HEK293 (cell line): Measurements from ENCODE around the gene POLR1G.
A peak's percentile ranks its signal among the peaks of the same experiment; 100 is the strongest.

Experiments used
- CTCF ChIP-seq: fragments of 450-650 bp; formaldehyde crosslinking; IDR thresholded peaks from 2 replicates; pipeline ENCODE4 v1.5.1; 2016; ENCODE audit warnings: missing biosample characterization, missing genetic modification characterization
- GLIS1 ChIP-seq: fragments of 450-650 bp; formaldehyde crosslinking; IDR thresholded peaks from 2 replicates; pipeline ENCODE4 v1.5.1; 2016; ENCODE audit warnings: missing biosample characterization, missing genetic modification characterization
- KLF17 ChIP-seq: fragments of 450-650 bp; formaldehyde crosslinking; IDR thresholded peaks from 2 replicates; pipeline ENCODE4 v1.5.1; 2016; ENCODE audit warnings: missing biosample characterization, missing genetic modification characterization
- KLF8 ChIP-seq: fragments of 450-650 bp; formaldehyde crosslinking; IDR thresholded peaks from 2 replicates; pipeline ENCODE4 v1.5.1; 2016; ENCODE audit warnings: missing biosample characterization, missing genetic modification characterization
- KLF9 ChIP-seq: fragments of 450-650 bp; formaldehyde crosslinking; IDR thresholded peaks from 2 replicates; pipeline ENCODE4 v1.5.1; 2016; ENCODE audit warnings: missing biosample characterization, missing genetic modification characterization, low read depth
- SALL2 ChIP-seq: fragments of 450-650 bp; formaldehyde crosslinking; IDR thresholded peaks from 2 replicates; pipeline ENCODE4 v1.5.0; 2017; ENCODE audit warnings: missing biosample characterization, mild to moderate bottlenecking, missing genetic modification characterization, borderline replicate concordance
- SP2 ChIP-seq: fragments of 450-650 bp; formaldehyde crosslinking; IDR thresholded peaks from 2 replicates; pipeline ENCODE4 v1.5.1; 2016; ENCODE audit warnings: missing biosample characterization, missing genetic modification characterization
- SP3 ChIP-seq: fragments of 450-650 bp; formaldehyde crosslinking; IDR thresholded peaks from 2 replicates; pipeline ENCODE4 v1.5.1; 2016; ENCODE audit warnings: missing biosample characterization, missing genetic modification characterization
- ZBTB20 ChIP-seq: fragments of 450-650 bp; formaldehyde crosslinking; IDR thresholded peaks from 2 replicates; pipeline ENCODE4 v1.5.1; 2016; ENCODE audit warnings: missing biosample characterization, missing genetic modification characterization
- ZBTB44 ChIP-seq: fragments of 450-650 bp; IDR thresholded peaks from 2 replicates; pipeline ENCODE4 v1.5.1; 2018; ENCODE audit warnings: missing biosample characterization, mild to moderate bottlenecking, missing genetic modification characterization
- ZEB2 ChIP-seq: fragments of 450-650 bp; formaldehyde crosslinking; IDR thresholded peaks from 2 replicates; pipeline ENCODE4 v1.5.1; 2016; ENCODE audit warnings: missing biosample characterization, missing genetic modification characterization
- ZNF2 ChIP-seq: fragments of 450-650 bp; formaldehyde crosslinking; IDR thresholded peaks from 2 replicates; pipeline ENCODE4 v1.5.1; 2016; ENCODE audit warnings: missing biosample characterization, missing genetic modification characterization
- ZNF211 ChIP-seq: fragments of 450-650 bp; formaldehyde crosslinking; IDR thresholded peaks from 2 replicates; pipeline ENCODE4 v1.5.1; 2016; ENCODE audit warnings: low read depth, missing biosample characterization, missing genetic modification characterization
- ZNF221 ChIP-seq: fragments of 450-650 bp; formaldehyde crosslinking; IDR thresholded peaks from 2 replicates; pipeline ENCODE4 v1.5.1; 2017; ENCODE audit warnings: missing biosample characterization, missing genetic modification characterization, borderline replicate concordance
- ZNF292 ChIP-seq: fragments of 450-650 bp; formaldehyde crosslinking; IDR thresholded peaks from 2 replicates; pipeline ENCODE4 v1.5.1; 2016; ENCODE audit warnings: low read depth, missing biosample characterization, missing genetic modification characterization, borderline replicate concordance
- ZNF350 ChIP-seq: fragments of 450-650 bp; formaldehyde crosslinking; IDR thresholded peaks from 2 replicates; pipeline ENCODE4 v1.5.0; 2017; ENCODE audit warnings: missing biosample characterization, mild to moderate bottlenecking, missing genetic modification characterization
- ZNF394 ChIP-seq: fragments of 450-650 bp; formaldehyde crosslinking; IDR thresholded peaks from 2 replicates; pipeline ENCODE4 v1.5.1; 2016; ENCODE audit warnings: missing biosample characterization, missing genetic modification characterization, mild to moderate bottlenecking, moderate library complexity, borderline replicate concordance
- ZNF544 ChIP-seq: fragments of 450-650 bp; formaldehyde crosslinking; IDR thresholded peaks from 2 replicates; pipeline ENCODE4 v1.5.0; 2017; ENCODE audit warnings: missing biosample characterization, missing genetic modification characterization
- ZNF561 ChIP-seq: fragments of 450-650 bp; IDR thresholded peaks from 2 replicates; pipeline ENCODE4 v1.5.1; 2018; ENCODE audit warnings: missing biosample characterization, missing genetic modification characterization, borderline replicate concordance
- ZNF623 ChIP-seq: fragments of 450-650 bp; formaldehyde crosslinking; IDR thresholded peaks from 2 replicates; pipeline ENCODE4 v1.5.1; 2016; ENCODE audit warnings: missing biosample characterization, missing genetic modification characterization
- ZNF76 ChIP-seq: fragments of 450-650 bp; formaldehyde crosslinking; IDR thresholded peaks from 2 replicates; pipeline ENCODE4; 2016; ENCODE audit warnings: low read depth, missing biosample characterization, missing genetic modification characterization, borderline replicate concordance
- ZNF776 ChIP-seq: fragments of 450-650 bp; formaldehyde crosslinking; IDR thresholded peaks from 2 replicates; pipeline ENCODE4 v1.5.0; 2017; ENCODE audit warnings: missing biosample characterization, missing genetic modification characterization, borderline replicate concordance
- ZSCAN18 ChIP-seq: fragments of 450-650 bp; formaldehyde crosslinking; IDR thresholded peaks from 2 replicates; pipeline ENCODE4 v1.5.1; 2016; ENCODE audit warnings: missing biosample characterization, missing genetic modification characterization
- TF ChIP-seq, protein P1 (sequence below): fragments of 450-650 bp; formaldehyde crosslinking; IDR thresholded peaks from 2 replicates; pipeline ENCODE4 v1.5.1; 2016; ENCODE audit warnings: missing biosample characterization, missing genetic modification characterization, borderline replicate concordance
- TF ChIP-seq, protein P2 (sequence below): fragments of 450-650 bp; formaldehyde crosslinking; IDR thresholded peaks from 2 replicates; pipeline ENCODE4 v1.5.1; 2016; ENCODE audit warnings: missing biosample characterization, missing genetic modification characterization

POLR1G gene

DNA sequence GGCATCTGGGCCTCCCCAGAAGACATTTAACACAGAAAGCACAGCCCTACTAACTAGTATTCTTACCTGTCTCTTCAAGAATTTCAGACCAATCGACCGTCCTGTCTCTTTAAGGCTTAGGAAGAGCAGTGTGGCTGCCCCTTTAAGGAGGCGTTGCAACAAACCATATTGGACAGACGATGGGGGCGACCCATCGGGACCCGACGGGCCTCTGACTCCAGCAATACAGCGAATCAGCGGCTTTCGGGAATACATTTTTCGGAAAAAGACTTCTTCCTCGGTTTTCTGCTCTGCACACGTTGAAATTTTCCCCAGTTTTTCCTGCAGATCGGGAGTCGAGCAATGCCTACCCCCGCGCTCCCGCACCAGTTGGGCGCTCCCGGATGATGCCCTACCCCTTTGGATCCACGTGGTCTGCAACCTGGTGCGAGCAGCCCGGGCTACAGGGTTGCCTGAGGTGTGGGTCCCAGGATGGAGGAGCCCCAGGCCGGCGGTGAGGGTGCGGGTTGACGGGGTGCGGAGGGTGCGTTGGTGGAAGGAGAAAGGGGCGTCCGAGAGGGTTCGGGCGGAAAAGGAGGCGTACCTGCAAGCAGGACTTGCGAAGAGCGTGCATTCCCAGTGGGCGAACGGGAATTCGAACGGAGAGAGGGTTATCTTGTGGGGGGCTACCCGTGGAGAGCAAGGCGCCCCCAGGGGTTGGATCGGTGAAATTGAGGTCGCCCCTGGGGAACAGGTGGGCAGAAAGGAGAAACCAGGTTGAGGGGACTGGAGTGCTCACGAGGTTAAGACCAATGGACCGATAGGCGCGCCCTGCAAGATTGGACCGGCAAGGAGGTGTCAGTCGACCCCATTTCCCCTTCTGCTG, at the start of gene POLR1G (continued):
- TF ChIP-seq SALL2 (tag by site-specific recombination) (no peak), ZNF394 (tag by site-specific recombination) (peak; percentile 46; the same call in 1 of the 2 replicates), ZNF76 (tag by site-specific recombination) (peak; percentile 82), KLF8 (tag by site-specific recombination) (peak; percentile 94), CTCF (tag by site-specific recombination) (peak; percentile 55; the same call in 1 of the 2 replicates), SP3 (tag by site-specific recombination) (peak; percentile 81), ZNF776 (tag by site-specific recombination) (no peak), ZBTB20 (peak; percentile 80), GLIS1 (peak; percentile 8; the same call in 1 of the 2 replicates), ZNF561 (no peak), ZNF350 (tag by site-specific recombination) (peak; percentile 13; the same call in 1 of the 2 replicates), ZSCAN18 (tag by site-specific recombination) (peak; percentile 42; the same call in 1 of the 2 replicates), ZNF211 (tag by site-specific recombination) (no peak), ZNF2 (tag by site-specific recombination) (0 out of 2 replicates have a peak, but pooled peaks have one; percentile 50), ZNF292 (tag by site-specific recombination) (no peak), ZNF623 (tag by site-specific recombination) (0 out of 2 replicates have a peak, but pooled peaks have one; percentile 16), ZNF544 (no peak), KLF17 (peak; percentile 69), ZEB2 (tag by site-specific recombination) (0 out of 2 replicates have a peak, but pooled peaks have one; percentile 9), SP2 (tag by site-specific recombination) (0 out of 2 replicates have a peak, but pooled peaks have one; percentile 39), KLF9 (tag by site-specific recombination) (peak; percentile 73), ZNF221 (tag by site-specific recombination) (no peak), ZBTB44 (tag by site-specific recombination) (peak; percentile 59)
- TF ChIP-seq, protein P1, sequence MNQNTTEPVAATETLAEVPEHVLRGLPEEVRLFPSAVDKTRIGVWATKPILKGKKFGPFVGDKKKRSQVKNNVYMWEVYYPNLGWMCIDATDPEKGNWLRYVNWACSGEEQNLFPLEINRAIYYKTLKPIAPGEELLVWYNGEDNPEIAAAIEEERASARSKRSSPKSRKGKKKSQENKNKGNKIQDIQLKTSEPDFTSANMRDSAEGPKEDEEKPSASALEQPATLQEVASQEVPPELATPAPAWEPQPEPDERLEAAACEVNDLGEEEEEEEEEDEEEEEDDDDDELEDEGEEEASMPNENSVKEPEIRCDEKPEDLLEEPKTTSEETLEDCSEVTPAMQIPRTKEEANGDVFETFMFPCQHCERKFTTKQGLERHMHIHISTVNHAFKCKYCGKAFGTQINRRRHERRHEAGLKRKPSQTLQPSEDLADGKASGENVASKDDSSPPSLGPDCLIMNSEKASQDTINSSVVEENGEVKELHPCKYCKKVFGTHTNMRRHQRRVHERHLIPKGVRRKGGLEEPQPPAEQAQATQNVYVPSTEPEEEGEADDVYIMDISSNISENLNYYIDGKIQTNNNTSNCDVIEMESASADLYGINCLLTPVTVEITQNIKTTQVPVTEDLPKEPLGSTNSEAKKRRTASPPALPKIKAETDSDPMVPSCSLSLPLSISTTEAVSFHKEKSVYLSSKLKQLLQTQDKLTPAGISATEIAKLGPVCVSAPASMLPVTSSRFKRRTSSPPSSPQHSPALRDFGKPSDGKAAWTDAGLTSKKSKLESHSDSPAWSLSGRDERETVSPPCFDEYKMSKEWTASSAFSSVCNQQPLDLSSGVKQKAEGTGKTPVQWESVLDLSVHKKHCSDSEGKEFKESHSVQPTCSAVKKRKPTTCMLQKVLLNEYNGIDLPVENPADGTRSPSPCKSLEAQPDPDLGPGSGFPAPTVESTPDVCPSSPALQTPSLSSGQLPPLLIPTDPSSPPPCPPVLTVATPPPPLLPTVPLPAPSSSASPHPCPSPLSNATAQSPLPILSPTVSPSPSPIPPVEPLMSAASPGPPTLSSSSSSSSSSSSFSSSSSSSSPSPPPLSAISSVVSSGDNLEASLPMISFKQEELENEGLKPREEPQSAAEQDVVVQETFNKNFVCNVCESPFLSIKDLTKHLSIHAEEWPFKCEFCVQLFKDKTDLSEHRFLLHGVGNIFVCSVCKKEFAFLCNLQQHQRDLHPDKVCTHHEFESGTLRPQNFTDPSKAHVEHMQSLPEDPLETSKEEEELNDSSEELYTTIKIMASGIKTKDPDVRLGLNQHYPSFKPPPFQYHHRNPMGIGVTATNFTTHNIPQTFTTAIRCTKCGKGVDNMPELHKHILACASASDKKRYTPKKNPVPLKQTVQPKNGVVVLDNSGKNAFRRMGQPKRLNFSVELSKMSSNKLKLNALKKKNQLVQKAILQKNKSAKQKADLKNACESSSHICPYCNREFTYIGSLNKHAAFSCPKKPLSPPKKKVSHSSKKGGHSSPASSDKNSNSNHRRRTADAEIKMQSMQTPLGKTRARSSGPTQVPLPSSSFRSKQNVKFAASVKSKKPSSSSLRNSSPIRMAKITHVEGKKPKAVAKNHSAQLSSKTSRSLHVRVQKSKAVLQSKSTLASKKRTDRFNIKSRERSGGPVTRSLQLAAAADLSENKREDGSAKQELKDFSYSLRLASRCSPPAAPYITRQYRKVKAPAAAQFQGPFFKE (tag by site-specific recombination): no peak
- TF ChIP-seq, protein P2, sequence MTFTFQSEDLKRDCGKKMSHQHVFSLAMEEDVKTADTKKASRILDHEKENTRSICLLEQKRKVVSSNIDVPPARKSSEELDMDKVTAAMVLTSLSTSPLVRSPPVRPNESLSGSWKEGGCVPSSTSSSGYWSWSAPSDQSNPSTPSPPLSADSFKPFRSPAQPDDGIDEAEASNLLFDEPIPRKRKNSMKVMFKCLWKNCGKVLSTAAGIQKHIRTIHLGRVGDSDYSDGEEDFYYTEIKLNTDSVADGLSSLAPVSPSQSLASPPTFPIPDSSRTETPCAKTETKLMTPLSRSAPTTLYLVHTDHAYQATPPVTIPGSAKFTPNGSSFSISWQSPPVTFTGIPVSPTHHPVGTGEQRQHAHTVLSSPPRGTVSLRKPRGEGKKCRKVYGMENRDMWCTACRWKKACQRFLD: no peak
